Suppressor macrophage (primary cell): Measurements from ENCODE around the gene FAM53A.

ENCODE experiments used
- DNase-seq, 4 experiments: peaks; one replicate each; pipeline ENCODE4 v3.0.0-alpha.2; 2020 to 2022

FAM53A gene

DNA sequence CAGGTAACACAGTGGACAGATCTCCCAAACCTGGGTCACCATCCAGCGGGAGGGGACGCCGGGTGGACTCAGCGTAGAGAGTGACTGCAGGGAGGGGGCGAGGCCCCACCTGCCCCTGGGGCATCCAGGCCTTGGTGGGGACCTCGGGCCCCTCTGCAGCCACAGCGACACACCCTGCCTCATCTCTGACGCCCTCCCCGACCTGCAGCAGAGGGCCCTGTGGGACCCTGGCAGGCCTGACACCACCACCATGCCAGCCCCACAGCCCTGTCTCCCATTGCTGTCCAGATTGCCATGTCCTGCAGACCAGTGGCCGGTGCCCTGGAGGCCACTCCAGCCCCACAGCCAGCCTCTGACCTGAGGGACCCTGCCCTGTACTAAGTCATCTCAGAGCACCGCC lies 45.2 kb downstream of the FAM53A start:
- DNase-seq, result no peak

DNA sequence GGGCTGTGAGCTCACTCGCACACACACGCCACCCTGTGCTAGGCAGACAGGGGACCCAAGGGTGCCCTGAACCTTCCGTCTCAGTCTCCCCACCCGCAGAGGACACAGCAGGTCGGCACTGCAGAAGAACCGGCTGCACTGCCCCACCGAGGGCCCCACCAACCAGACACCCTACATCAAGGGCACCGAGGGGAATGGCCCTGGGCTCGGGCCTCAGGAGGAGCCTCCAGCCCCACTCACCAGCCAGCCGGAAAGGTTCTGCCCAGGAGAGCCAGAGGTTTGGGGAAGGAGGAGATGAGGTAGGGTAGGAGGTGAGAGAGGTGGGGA lies 45.9 kb downstream of the FAM53A start:
- no peak for DNase-seq

DNA sequence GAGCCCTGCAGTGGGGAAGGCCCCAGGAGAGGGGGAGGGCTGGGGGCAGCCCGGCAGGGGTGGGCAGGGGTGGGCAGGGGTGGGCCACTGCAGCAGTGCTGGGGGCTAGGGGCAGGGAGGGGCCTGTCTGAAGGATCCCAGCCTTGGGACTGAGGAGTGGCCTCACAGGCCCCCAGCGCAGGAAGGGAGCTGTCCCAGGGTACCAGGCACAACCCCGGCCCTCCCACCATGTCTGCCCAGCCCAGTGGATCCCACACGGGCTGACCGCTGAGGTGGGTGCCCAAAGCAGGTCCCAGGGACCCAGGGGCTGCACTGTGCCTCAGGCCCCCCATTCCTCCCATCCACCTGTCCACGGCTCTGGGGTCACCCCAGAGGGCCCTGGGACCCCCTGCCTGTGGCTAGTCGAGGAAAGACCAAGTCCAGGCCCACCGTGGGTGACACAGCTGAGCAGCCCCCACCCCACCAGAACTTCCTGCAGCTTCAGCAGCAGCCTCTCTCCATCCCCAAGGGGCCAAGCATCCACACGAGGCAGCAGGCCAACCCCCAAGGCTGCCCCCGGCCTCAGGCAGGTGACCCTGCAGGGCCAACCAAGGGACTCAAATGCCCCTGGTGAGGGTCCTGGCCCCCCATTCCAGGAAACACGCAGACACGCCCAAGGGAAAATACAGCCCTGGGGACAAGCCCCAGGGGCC lies 46.4 kb downstream of the FAM53A start:
- DNase-seq, result no peak

DNA sequence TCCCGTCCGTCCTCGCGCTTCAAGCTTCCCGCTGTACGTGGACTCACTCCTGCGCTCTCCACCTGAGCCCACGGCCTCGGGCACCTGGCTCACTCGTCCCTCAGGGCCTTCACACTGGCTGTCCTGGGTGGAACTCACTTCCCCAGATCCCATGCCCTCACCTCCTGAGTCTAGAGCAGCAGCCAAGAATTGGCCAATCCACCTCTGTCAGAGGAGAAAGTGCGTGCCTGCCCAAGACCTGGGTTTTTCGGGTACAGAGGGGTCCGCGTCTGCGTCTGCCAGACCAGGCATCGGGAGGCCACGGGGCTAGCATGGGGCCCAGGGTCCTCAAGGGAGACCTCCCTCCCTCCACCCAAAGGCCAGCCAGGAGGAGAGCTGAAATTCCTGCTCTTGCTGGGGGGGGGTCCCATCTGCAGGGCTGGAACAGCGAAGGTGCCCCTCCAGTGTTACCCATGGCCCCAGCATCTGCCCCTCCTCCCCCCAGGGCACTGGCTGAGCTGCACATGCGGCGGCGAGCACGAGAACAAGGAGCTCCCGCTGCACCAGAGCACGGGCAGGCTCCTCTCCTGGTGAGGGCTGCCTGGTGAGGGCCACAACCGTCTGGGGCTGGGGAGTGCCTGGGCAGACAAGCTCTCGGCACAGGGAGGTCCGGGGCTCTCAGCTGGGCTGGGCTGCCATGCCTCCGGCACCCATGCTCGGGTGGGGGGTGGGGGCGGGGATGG lies 47.5 kb downstream of the FAM53A start:
- no peak for DNase-seq

DNA sequence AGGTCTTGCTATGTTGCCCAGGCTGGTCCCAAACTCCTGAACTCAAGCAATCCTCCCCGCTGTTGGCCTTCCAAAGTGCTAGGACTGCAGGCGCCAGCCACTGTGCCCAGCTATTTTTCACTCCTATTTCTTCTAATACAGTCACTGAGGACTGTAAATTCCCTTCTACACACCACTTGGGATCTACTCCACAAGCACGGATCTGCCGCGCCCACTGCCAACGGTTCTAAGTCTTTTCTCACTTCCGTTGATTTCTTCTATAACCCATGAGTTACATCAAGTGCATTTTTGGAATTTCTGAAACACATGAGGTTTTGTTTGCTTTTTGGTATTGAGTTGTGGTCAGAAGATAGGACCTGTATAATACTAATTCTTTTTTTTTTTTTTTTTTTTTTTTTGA lies 48.6 kb downstream of the FAM53A start:
- DNase-seq, result no peak

DNA sequence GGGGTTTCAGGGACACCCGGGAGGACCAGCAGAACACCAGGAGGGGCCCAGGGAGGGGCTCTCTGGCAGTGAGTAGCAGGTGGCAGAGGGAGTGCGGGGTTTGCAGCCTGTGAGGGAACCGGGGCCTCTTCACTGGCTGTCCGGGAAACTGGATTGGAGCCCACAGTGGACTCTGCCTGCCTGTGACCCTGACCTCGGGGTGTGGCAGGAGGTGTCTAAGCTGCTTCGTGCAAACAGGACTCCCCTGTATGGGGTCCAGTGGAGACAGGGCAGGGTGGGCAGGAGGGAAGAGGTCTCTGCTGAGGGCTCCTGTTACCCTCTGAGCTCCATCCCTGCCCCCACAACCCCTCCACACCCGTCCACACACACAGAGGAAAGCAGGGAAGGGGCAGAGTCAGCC lies 50.1 kb downstream of the FAM53A start:
- DNase-seq, result no peak

DNA sequence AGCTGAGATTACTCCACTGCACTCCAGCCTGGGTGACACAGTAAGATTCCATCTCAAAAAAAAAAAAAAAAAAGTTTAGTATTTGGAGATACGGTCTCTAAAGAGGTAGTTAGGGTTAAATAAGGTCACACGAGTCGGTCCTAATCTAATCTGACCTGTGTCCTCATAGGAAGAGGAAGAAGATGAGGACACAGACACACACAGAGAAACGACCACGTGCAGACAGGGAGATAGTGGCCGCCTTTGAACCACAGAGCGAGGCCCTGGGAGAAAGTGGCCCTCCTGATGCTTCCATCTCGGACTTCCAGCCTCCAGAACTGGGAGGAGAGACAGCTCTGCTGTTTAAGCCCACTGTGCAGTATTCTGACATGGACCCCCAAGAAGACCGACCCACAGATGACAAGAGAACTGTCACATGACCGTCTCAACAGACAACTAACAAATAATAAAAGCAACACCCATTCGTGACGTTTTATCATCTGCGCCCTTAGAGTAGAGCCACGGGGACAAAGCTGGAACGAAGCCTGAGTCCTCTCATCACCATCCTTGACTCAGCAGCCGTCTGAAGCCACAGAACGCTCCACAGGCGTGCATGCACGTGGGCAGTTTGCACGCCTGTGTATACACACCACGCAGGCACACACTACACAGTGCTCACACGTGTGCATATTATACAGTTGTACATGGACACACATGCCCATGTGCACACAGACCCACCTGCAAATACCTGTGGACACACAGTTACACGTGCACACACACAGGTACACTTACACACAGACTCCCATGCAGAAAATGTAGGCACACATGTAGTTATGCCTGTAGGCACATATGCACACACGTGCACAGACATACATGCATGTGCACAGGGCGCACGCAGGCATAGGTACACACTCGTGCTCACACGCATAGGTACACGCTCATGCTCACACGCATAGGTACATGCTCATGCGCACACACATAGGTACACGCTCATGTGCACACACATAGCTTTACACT lies 51.7 kb downstream of the FAM53A start:
- no peak for DNase-seq

DNA sequence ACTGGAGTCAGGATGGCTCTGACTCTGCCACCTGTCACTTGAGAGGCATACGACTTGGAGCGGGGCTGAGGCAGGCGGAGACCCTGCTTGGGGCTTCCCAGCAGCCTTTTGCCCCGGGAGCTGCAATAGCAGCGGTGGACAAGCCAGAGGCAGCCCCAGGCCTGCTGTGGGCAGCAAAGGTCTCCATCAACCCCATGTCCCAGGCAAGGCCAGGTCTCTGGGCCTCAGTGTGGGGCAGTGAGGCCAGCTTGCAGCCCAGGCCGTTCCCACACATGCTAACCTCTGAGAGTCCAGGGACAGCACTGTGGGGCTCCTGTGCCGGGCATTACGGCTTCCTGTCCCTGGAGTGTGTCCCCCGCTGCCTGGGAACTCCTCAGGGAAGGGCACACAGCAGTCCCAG lies 53.0 kb downstream of the FAM53A start:
- no peak for DNase-seq

DNA sequence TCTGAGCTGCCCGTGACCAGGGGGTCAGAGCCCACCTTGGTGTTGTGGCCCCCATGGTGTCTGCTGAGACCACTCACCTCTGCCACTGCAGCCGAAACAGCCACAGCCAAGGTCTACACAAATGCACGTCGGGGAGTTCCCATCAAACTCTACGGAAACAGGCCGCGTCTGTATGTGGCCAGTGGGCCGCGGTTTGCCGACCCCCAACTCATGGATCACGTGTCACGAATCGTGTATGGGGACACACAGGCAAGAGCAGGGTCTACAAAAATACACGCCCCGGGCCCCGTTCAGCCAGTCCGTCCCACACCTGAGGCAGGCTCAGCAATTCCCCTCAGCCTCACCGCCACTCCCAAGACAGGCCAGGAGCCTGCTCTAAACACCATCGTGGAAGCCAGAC lies 53.8 kb downstream of the FAM53A start:
- DNase-seq, result no peak

DNA sequence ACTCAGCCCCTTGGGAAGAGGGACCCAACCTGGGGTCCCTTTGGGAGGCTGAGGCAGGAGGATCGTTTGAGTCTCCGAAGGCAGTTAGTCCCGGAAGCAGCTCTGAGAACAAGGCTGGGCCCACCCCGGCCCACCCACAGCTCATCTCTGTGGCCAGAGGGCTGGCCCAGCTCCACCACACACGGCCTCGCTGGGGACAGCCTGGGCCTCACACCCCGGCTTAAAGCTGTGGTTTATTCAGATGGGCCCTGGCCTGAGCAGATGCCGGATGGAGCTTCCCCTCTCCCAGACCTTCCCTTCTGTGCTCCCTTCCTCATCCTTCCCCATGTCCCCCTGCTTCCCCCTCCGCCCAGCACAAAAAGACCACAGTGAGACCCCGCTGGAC lies 54.4 kb downstream of the FAM53A start:
- DNase-seq, result no peak

DNA sequence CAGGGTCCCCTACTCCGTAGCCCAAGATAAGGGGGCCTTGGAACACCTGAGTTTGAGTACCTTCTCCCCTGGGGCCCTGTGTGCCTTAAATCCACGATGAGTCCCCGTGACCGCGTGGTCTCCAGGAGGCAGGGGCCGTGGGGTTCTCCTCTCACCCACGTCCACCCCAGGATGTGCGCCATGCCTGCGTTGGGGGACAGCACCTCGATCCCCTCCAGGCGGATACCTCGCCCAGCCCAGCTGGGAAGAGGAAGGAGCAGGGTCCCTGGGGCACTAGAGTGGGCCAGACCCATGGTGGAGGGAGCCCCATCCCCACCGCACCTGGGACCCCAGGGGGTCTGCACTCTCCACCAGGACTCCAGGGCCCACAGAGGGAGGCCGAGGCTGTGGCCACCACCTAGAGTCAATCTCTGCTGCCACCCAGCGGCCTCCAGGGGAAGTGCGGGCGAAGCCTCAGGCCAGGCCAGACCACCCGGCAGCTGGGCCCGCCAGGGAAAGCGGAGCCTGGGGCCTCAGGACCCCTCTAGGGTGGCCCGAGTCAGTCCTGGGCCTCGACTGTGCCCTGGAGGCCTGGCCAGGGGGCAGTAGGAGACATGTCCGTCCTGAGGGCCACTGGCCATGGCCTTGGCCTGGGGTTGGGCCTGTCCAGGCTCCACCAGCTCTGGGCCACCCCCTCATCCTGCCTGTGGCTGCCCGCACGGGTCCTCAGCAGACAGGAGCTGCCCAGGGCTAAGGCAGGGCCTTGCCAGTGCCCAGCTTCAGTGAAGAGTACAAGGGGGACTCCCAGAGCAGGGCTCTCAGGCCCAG lies 55.0 kb downstream of the FAM53A start:
- DNase-seq, result peak; percentile 56 to 79 (median 74)

DNA sequence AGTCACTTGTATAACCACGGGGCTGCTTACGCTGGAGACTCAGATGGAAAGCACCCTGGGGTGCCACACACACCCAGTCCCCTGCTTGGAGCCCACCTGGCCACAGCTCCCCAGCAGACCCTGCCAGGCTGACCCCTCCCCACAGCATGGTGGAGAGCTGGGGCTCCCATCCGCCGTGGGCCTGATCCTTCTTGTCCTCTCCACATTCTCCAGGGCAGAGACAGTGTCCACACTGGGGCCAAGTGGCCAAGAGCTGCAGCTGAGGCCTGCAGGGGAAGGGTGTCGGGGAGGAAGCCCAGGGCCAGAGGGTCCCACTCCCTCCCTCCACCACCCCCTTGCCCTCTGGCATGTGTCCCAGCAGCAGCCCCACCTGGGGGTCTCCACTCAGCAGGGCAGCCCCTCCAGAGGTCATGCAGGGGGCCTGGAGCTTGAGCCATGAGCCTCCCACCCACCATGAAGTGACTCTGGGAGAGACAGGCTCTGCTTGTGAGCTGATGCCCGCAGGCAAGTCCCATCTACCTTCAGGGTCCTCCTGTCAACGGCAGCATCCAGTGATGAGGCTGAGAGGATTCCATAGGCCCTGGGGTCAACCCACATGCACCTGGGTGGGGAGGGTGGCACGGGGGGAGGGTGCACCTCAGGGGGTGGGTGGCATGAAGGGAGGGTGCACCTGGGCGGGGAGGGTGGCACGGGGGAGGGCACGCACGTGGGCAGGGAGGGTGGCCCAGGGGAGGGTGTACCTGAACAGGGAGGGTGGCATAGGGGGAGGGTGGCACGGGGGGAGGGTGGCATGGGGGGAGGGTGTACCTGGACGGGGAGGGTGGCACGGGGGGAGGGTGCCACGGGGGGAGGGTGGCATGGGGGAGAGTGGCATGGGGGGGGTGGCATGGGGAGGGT lies 56.4 kb downstream of the FAM53A start:
- no peak for DNase-seq

DNA sequence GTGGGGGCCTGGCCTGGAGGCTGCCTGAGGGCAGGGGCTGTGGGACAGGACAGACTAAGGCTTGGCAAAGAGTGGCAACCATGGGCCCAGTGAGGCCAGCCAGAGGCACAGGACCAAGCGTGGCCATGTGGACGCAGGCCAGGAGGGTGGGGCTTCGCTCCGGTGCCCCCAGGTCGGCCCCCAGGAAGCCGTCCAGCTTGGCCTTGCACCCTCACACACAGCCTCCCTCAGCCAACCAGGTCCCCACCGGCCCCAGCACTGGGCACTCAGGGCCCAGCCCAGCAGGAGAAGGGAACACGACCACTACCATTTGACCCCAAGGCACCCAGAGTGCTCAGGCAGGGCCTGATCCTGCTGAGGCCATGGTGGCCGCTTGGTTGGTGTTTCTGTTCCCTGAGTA lies 57.2 kb downstream of the FAM53A start:
- no peak for DNase-seq

DNA sequence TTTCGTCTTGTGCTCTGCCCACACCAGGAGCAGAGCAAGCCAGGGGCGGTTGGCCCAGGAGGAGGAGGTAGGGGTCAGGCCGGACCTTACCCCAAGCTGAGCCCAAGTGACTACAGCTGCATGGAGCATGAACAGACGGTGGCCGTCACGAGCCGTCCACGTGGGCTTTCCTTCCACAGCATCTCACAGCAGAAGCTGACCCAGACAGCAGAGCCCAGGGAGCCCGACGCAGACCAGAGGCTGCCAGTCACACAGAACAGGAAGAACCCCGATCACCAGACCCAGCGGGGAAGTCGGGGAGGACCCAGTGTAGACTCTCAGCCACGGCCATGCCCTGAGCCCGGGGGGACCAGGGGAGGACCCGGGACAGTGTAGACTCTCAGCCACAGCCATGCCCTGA lies 58.0 kb downstream of the FAM53A start:
- DNase-seq, result peak in 2 of 4 experiments; percentile 15 to 32

DNA sequence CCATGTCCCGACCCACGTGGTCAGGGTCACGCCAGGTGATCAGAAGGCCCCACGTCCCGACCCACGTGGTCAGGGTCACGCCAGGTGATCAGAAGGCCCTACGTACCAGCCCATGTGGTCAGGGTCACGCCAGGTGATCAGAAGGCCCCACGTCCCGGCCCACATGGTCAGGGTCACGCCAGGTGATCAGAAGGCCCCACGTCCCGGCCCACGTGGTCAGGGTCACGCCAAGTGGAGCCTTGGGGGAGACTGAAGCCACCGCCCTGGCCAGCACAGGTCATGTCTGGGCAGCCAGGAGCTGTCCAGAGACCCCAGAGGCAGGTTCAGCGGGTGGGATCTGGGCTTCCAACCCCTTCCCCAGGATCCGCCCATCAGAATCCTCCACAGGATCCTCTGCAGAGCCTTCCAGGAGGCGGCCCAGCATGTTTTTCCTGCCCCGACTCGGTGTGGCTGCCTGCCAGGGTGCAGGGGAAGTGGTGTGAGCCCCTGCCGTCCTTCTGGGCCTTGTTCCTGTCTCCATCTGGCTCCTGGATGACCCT lies 58.4 kb downstream of the FAM53A start:
- no peak for DNase-seq

DNA sequence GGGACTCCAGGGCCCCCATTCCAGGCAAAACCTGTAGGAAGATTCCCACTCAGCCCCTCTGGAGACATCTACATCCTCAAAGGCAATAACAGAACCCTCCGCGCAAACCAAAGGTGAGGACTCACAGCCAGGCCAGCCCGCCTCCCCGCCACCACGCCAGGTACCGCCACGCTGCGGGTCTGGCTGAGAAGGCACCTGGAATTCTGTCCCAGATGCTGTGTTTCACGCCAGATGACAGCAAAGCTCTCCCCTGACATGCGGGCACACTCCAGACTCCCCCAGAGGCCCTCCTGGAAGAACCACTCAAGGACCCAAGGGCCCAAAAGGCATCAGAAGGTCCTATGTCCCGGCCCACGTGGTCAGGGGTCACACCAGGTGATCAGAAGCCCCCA lies 59.6 kb downstream of the FAM53A start:
- DNase-seq, result no peak

DNA sequence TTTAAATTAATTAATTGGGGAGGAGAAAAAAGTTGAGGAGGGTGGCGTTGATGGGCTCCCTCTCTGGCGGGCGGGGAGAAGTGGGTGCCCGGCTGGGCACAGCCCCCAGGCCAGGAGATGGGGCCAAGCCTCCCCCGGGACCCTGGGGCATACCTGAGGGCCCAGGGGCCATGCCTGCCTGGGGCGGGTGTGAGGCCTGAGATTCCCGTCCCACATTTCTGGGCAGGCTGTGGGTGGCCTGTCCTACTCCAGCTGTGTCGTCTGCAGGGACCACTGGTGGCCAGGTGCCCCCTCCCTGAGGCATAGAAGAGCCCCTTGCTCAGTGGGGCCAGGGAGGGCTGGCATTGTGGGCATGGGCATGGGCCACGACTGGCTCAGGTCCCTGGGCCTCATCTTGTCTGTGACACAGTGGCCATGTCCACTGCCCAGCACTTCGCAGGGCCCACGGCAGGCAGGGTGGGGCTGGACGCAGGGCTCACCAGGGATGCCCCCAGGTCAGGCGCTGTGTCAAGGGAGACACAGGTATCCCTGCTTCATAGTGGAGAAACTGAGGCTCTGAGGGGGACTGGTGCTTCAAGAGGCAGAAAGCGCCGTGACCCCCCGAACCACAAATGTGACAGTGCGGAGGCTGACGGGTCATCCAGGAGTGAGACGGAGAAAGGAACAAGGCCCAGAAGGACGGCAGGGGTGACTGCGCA lies 60.1 kb downstream of the FAM53A start:
- DNase-seq, result no peak

DNA sequence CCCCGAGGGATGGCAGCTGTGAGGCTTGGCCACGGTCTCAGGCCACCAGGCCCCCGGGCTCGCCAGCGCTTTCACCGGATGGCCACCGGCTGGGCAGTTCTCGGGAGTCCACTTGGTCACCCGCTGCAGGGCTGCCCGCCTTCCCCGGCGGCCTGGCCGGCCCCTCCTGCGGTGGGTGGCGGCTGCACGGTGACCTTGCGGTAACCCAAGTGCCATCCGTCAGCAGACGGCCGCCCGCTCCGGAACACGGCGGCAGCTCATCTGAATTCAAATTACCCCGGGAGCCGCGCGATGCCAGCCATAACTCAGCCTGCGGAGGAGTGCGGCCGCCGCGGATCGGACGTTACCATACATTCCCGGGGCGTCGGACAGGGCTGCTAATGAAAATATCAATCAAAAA lies 60.7 kb downstream of the FAM53A start:
- no peak for DNase-seq

DNA sequence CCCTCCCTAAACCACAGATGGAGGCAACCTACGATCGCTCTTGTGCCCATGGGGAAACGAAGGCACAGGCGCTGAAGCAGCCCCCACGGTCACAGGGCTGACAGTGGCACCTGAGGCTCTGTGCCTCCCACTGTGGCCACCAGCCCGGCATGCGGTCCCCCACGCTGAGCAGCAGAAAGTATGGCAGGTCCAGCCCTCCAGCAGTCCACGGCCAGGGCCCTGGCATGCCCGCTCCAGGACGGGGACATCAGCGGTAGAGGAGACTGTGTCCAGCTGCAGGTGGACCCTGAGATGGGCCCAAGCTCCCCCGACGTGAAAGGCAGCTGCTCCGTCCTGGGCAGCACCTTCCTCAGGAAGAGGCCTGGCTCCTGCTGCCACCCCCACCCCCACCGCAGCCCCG lies 61.2 kb downstream of the FAM53A start:
- no peak for DNase-seq

DNA sequence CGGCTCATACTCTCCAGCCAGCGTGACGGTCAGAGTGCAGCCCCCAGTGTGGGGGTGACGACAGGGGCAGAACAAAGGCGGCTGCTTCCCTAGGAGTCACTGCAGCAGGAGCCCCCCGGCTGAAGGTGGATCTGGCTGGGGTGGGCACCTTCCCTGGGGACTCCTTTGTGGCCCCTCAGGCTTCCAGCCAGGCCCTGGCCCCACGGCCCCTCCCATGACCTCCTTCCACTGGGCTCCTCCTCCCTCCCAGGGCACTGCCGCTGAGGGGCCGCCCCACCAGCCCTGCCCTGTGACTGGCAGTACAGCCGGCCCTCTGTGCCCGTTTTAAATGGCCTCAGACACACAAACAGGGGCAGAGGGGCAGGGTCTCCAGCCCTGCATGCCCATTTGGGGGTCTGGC lies 61.9 kb downstream of the FAM53A start:
- DNase-seq, result no peak

DNA sequence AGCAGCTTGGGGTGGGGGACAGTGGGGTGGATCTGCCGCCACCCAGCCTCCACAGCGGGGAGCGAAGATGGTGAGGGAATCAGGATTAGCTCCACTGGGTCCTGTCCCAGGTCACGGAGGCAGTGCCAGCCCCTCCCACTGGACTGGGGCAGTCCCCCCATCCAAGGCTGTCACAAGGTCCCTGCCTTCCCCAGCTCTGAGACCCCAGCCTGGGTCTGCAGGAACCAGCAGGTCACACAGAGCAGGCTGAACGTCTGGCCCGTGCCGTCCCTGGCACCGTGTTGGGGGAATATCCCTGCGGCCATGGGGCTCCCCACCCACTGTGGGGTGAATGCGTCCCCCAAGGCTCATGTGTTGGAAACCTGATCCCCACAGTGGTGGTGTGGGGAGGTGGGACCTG lies 62.6 kb downstream of the FAM53A start:
- no peak for DNase-seq
